ENCODE results near the gene TUBGCP6.

Gene TUBGCP6

GRCh38 chr22:50257451-50258360 lies 12.9 kb upstream of the TUBGCP6 start:
- no peak overlapping the region for H2BK5ac ChIP-seq (ENCODE audit: low read depth, low read length, poor library complexity)
- H3K4me1 ChIP-seq (ENCODE audit: control insufficient read depth in 1 of 2, insufficient read depth in 2 of 2, low read length in 2 of 2): peaks cover 17 to 20% of the 10 kb centered on the region in 2 experiments
- H3K27ac ChIP-seq (ENCODE audit: low read depth, low read length): no peak overlapping the region
- H3K4ac ChIP-seq (ENCODE audit: low read depth, low read length): no peak overlapping the region
- no peak overlapping the region for H3K4me2 ChIP-seq (ENCODE audit: low read length)
- no peaks in the 10 kb centered on the region for H3K79me1 ChIP-seq (ENCODE audit: low read length)
- no peaks in the 10 kb centered on the region for H3K9me3 ChIP-seq (ENCODE audit: insufficient read depth, low read depth, low read length)
- H3K79me2 ChIP-seq (ENCODE audit: control insufficient read depth, insufficient read depth, low read length, poor library complexity): no peaks in the 10 kb centered on the region
- no peak for DNase-seq
- H3K18ac ChIP-seq (ENCODE audit: low read length): no peak overlapping the region
- no peak overlapping the region for H3K14ac ChIP-seq (ENCODE audit: low read length)
- no peak overlapping the region for H3K23ac ChIP-seq (ENCODE audit: low read length)
- no peak overlapping the region for H3K9ac ChIP-seq (ENCODE audit: low read length)
- no CpG with 5 or more reads among the region's 31 CpGs for WGBS (ENCODE audit: extremely low coverage, insufficient coverage, insufficient read length)
- no peak overlapping the region for H2BK120ac ChIP-seq (ENCODE audit: insufficient read depth, low read length, poor library complexity)
- H2AK5ac ChIP-seq (ENCODE audit: low read length): no peak overlapping the region
- no peak overlapping the region for H4K91ac ChIP-seq (ENCODE audit: low read depth, low read length)
- H4K12ac ChIP-seq (ENCODE audit: low read depth, low read length): no peak overlapping the region
- peaks cover 9% of the 10 kb centered on the region for H3K27me3 ChIP-seq (ENCODE audit: insufficient read depth, low read length)
- H2BK12ac ChIP-seq (ENCODE audit: low read length): no peak overlapping the region
- H4K8ac ChIP-seq (ENCODE audit: low read depth, low read length): no peak overlapping the region
- no peak overlapping the region for H3K4me3 ChIP-seq (ENCODE audit: low read depth, low read length)
- no peaks in the 10 kb centered on the region for H3K36me3 ChIP-seq (ENCODE audit: control insufficient read depth in 1 of 2, insufficient read depth in 2 of 2, low read length in 2 of 2)
- no peak overlapping the region for H2AFZ ChIP-seq (ENCODE audit: insufficient read depth, low read length, poor library complexity)

DNA sequence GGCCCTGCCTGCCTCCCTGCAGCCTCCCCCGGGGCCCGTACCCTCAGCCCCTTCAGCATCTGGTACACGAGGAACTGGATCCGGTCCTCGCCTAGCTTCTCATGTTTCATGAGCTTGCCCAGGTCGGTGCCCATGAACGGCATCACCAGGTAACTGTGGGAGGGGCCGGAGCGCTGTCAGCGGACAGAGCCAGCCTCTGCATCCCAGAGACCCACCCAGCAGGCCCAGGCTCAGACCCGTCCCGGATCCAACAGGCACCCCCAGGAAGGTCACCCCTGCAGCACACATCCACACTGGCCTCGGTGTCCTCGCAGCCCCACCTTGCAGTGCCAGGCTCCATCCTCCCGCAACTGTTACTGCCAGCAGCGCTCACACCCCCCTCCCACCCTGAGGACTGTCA lies 12.2 kb upstream of the TUBGCP6 start:
- Histone ChIP-seq H4K8ac (ENCODE audit: low read depth, low read length) (no peak overlapping the region), H4K91ac (ENCODE audit: low read depth, low read length) (no peak overlapping the region), H2AK5ac (ENCODE audit: low read length) (no peak overlapping the region), H2BK12ac (ENCODE audit: low read length) (no peak overlapping the region), H3K4me1 (ENCODE audit: control insufficient read depth in 1 of 2, insufficient read depth in 2 of 2, low read length in 2 of 2) (peaks cover 16 to 19% of the 10 kb centered on the region in 2 experiments), H2BK120ac (ENCODE audit: insufficient read depth, low read length, poor library complexity) (no peak overlapping the region), H3K23ac (ENCODE audit: low read length) (no peak overlapping the region), H3K4me3 (ENCODE audit: low read depth, low read length) (no peak overlapping the region), H3K27me3 (ENCODE audit: insufficient read depth, low read length) (peaks cover 9% of the 10 kb centered on the region), H3K4ac (ENCODE audit: low read depth, low read length) (no peak overlapping the region), H3K9me3 (ENCODE audit: insufficient read depth, low read depth, low read length) (no peaks in the 10 kb centered on the region), H3K9ac (ENCODE audit: low read length) (no peak overlapping the region), H3K79me1 (ENCODE audit: low read length) (no peaks in the 10 kb centered on the region), H2AFZ (ENCODE audit: insufficient read depth, low read length, poor library complexity) (no peak overlapping the region), H3K4me2 (ENCODE audit: low read length) (no peak overlapping the region), H3K18ac (ENCODE audit: low read length) (no peak overlapping the region), H2BK5ac (ENCODE audit: low read depth, low read length, poor library complexity) (no peak overlapping the region), H3K79me2 (ENCODE audit: control insufficient read depth, insufficient read depth, low read length, poor library complexity) (no peaks in the 10 kb centered on the region), H3K27ac (ENCODE audit: low read depth, low read length) (no peak overlapping the region), H4K12ac (ENCODE audit: low read depth, low read length) (no peak overlapping the region), H3K36me3 (ENCODE audit: control insufficient read depth in 1 of 2, insufficient read depth in 2 of 2, low read length in 2 of 2) (no peaks in the 10 kb centered on the region), H3K14ac (ENCODE audit: low read length) (no peak overlapping the region)
- DNase-seq: no peak
- no CpG with 5 or more reads among the region's 16 CpGs for WGBS (ENCODE audit: extremely low coverage, insufficient coverage, insufficient read length)

DNA sequence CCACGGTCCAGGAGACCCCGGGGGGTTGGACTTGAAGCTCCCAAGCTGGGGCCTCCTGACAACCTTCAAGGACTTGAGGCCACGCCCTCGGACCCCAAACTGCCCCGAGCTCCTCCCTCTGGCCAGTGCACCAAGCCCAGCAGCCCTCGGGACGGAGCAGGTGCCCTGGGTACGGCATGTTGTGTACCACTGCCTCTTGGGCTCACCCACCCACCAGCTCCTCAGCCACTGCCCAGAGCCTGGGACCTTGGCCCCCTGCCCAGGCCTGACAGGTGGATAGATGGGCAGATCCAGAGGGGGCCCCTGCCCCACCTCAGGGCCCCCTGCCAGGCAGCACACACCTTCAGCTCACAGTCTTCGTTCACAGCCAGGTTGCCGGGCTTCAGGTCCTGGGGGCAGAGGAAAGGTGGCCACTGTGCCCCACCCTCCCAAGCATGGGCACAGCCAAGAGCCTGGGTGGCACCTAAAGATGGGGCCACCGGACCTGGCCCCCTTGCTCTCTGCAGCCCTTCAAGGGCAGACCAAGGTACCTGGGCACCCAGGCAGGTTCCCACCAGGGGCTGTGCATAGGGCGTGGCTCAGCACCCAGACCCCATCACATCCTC lies 11.5 kb upstream of the TUBGCP6 start:
- Histone ChIP-seq H3K4ac (ENCODE audit: low read depth, low read length) (no peak overlapping the region), H3K27ac (ENCODE audit: low read depth, low read length) (no peak overlapping the region), H2BK5ac (ENCODE audit: low read depth, low read length, poor library complexity) (no peak overlapping the region), H3K36me3 (ENCODE audit: control insufficient read depth in 1 of 2, insufficient read depth in 2 of 2, low read length in 2 of 2) (no peaks in the 10 kb centered on the region), H2BK120ac (ENCODE audit: insufficient read depth, low read length, poor library complexity) (no peak overlapping the region), H3K79me1 (ENCODE audit: low read length) (peaks cover 2% of the 10 kb centered on the region), H3K18ac (ENCODE audit: low read length) (no peak overlapping the region), H4K12ac (ENCODE audit: low read depth, low read length) (no peak overlapping the region), H2AK5ac (ENCODE audit: low read length) (no peak overlapping the region), H3K4me1 (ENCODE audit: control insufficient read depth in 1 of 2, insufficient read depth in 2 of 2, low read length in 2 of 2) (peaks cover 17 to 18% of the 10 kb centered on the region in 2 experiments), H2AFZ (ENCODE audit: insufficient read depth, low read length, poor library complexity) (no peak overlapping the region), H3K79me2 (ENCODE audit: control insufficient read depth, insufficient read depth, low read length, poor library complexity) (no peaks in the 10 kb centered on the region), H3K9ac (ENCODE audit: low read length) (no peak overlapping the region), H4K8ac (ENCODE audit: low read depth, low read length) (no peak overlapping the region), H3K4me2 (ENCODE audit: low read length) (no peak overlapping the region), H3K27me3 (ENCODE audit: insufficient read depth, low read length) (peaks cover 9% of the 10 kb centered on the region), H4K91ac (ENCODE audit: low read depth, low read length) (no peak overlapping the region), H3K4me3 (ENCODE audit: low read depth, low read length) (no peak overlapping the region), H3K9me3 (ENCODE audit: insufficient read depth, low read depth, low read length) (no peaks in the 10 kb centered on the region), H3K23ac (ENCODE audit: low read length) (no peak overlapping the region), H2BK12ac (ENCODE audit: low read length) (no peak overlapping the region), H3K14ac (ENCODE audit: low read length) (no peak overlapping the region)
- no peak for DNase-seq
- no CpG with 5 or more reads among the region's 12 CpGs for WGBS (ENCODE audit: extremely low coverage, insufficient coverage, insufficient read length)

GRCh38 chr22:50255607-50256006 lies 10.8 kb upstream of the TUBGCP6 start:
- no peak overlapping the region for H4K8ac ChIP-seq (ENCODE audit: low read depth, low read length)
- H2AK5ac ChIP-seq (ENCODE audit: low read length): no peak overlapping the region
- H3K27ac ChIP-seq (ENCODE audit: low read depth, low read length): no peak overlapping the region
- H2BK12ac ChIP-seq (ENCODE audit: low read length): no peak overlapping the region
- H3K9me3 ChIP-seq (ENCODE audit: insufficient read depth, low read depth, low read length): no peaks in the 10 kb centered on the region
- no peak overlapping the region for H3K18ac ChIP-seq (ENCODE audit: low read length)
- H3K23ac ChIP-seq (ENCODE audit: low read length): no peak overlapping the region
- no peak for DNase-seq
- H3K14ac ChIP-seq (ENCODE audit: low read length): no peak overlapping the region
- no CpG with 5 or more reads among the region's 17 CpGs for WGBS (ENCODE audit: extremely low coverage, insufficient coverage, insufficient read length)
- no peak overlapping the region for H3K4ac ChIP-seq (ENCODE audit: low read depth, low read length)
- no peak overlapping the region for H4K91ac ChIP-seq (ENCODE audit: low read depth, low read length)
- no peak overlapping the region for H4K12ac ChIP-seq (ENCODE audit: low read depth, low read length)
- H3K79me2 ChIP-seq (ENCODE audit: control insufficient read depth, insufficient read depth, low read length, poor library complexity): peaks cover 4% of the 10 kb centered on the region
- peaks cover 7% of the 10 kb centered on the region for H3K79me1 ChIP-seq (ENCODE audit: low read length)
- H3K36me3 ChIP-seq (ENCODE audit: control insufficient read depth in 1 of 2, insufficient read depth in 2 of 2, low read length in 2 of 2): no peaks in the 10 kb centered on the region
- H2BK120ac ChIP-seq (ENCODE audit: insufficient read depth, low read length, poor library complexity): no peak overlapping the region
- H3K4me3 ChIP-seq (ENCODE audit: low read depth, low read length): no peak overlapping the region
- no peak overlapping the region for H2BK5ac ChIP-seq (ENCODE audit: low read depth, low read length, poor library complexity)
- H3K27me3 ChIP-seq (ENCODE audit: insufficient read depth, low read length): peaks cover 5% of the 10 kb centered on the region
- no peak overlapping the region for H3K9ac ChIP-seq (ENCODE audit: low read length)
- H2AFZ ChIP-seq (ENCODE audit: insufficient read depth, low read length, poor library complexity): no peak overlapping the region
- H3K4me1 ChIP-seq (ENCODE audit: control insufficient read depth in 1 of 2, insufficient read depth in 2 of 2, low read length in 2 of 2): peaks cover 17 to 21% of the 10 kb centered on the region in 2 experiments
- H3K4me2 ChIP-seq (ENCODE audit: low read length): no peak overlapping the region
